Body of pancreas (tissue), 4 donors: ENCODE data around the gene RIC3.

Experiments
- CTCF ChIP-seq, 7 experiments: fragments of 450-650 bp in 4 of 7; fragments of 200-600 bp in 3 of 7; sonication (generic) in 3 of 7; IDR thresholded peaks; one replicate each; pipeline ENCODE4 v1.5.1; 2016 to 2019; ENCODE audit warnings: antibody characterized with exemption in 7 of 7
- POLR2A ChIP-seq, 3 donors: fragments of 450-650 bp; IDR thresholded peaks; one replicate each; pipeline ENCODE4 v1.6.1; 2016; ENCODE audit warnings: antibody characterized with exemption in 3 of 3, mild to moderate bottlenecking in 2 of 3

GRCh38 chr11:8202516-8203413 lies 33.9 kb upstream of the RIC3 start:
- TF ChIP-seq CTCF (IDR thresholded peaks at IDR 0.05) (no peak), POLR2A (IDR thresholded peaks at IDR 0.05) (no peak)
